H9 (cell line): ENCODE data around the gene SP2. TPM values are rescaled to one million over a fixed set of nuclear protein-coding genes. Genes with fewer than 3 reads are reported as not detected.

Source experiments
- DNase-seq: peaks from one replicate; pipeline ENCODE4 v3.0.0-alpha.2; 2017
- H2AFZ ChIP-seq: one replicate; pipeline ENCODE4 v1.6.1; 2013; ENCODE audit warnings: mild to moderate bottlenecking, low read length, control low read depth, moderate library complexity
- H2AK5ac ChIP-seq: 2 replicates; pipeline ENCODE4 v1.6.1; 2013; ENCODE audit warnings: low read length, control low read depth, mixed read lengths; ENCODE audit not compliant: insufficient read length
- H2BK120ac ChIP-seq: one replicate; pipeline ENCODE4 v1.6.1; 2013; ENCODE audit warnings: low read depth, mild to moderate bottlenecking, low read length, control low read depth, inconsistent platforms; ENCODE audit not compliant: poor library complexity, severe bottlenecking
- H2BK12ac ChIP-seq: 2 replicates; pipeline ENCODE4 v1.6.1; 2013; ENCODE audit warnings: low read length, control low read depth, mixed read lengths, low read depth; ENCODE audit not compliant: insufficient read length
- H2BK15ac ChIP-seq: 2 replicates; pipeline ENCODE4 v1.6.1; 2013; ENCODE audit warnings: low read depth, low read length, control low read depth
- H2BK20ac ChIP-seq: one replicate; pipeline ENCODE4 v1.6.1; 2013; ENCODE audit warnings: low read depth, mild to moderate bottlenecking, low read length, control low read depth, inconsistent platforms; ENCODE audit not compliant: poor library complexity, severe bottlenecking
- H2BK5ac ChIP-seq: 2 replicates; pipeline ENCODE4 v1.6.1; 2013; ENCODE audit warnings: low read length, control low read depth, mixed read lengths; ENCODE audit not compliant: insufficient read length
- H3K14ac ChIP-seq: 2 replicates; pipeline ENCODE4 v1.6.1; 2013; ENCODE audit warnings: low read length, control low read depth; ENCODE audit not compliant: insufficient read depth
- H3K18ac ChIP-seq: 2 replicates; pipeline ENCODE4 v1.6.1; 2013; ENCODE audit warnings: low read depth, mild to moderate bottlenecking, mixed read lengths, low read length, control low read depth; ENCODE audit not compliant: insufficient read length
- H3K23ac ChIP-seq: 2 replicates; pipeline ENCODE4 v1.6.1; 2013; ENCODE audit warnings: low read length, control low read depth, mixed read lengths, low read depth; ENCODE audit not compliant: insufficient read length
- H3K23me2 ChIP-seq: 2 replicates; pipeline ENCODE4 v1.6.1; 2013; ENCODE audit warnings: low read depth, mild to moderate bottlenecking, mixed read lengths, low read length, control low read depth; ENCODE audit not compliant: insufficient read length, poor library complexity, severe bottlenecking
- H3K27ac ChIP-seq: 2 replicates; pipeline ENCODE4 v1.5.1; 2013; ENCODE audit warnings: low read length, control low read depth, mixed read lengths, low read depth; ENCODE audit not compliant: insufficient read length
- H3K27me3 ChIP-seq: 2 replicates; pipeline ENCODE4 v1.6.1; 2013; ENCODE audit warnings: low read length, control low read depth, inconsistent platforms; ENCODE audit not compliant: insufficient read depth
- H3K4ac ChIP-seq: 2 replicates; pipeline ENCODE4 v1.6.1; 2013; ENCODE audit warnings: low read depth, mild to moderate bottlenecking, control low read depth, inconsistent platforms, low read length, moderate library complexity
- H3K4me1 ChIP-seq: 2 replicates; pipeline ENCODE4 v1.6.1; 2013; ENCODE audit warnings: low read length, control low read depth, inconsistent platforms; ENCODE audit not compliant: insufficient read depth
- H3K4me2 ChIP-seq: 2 replicates; pipeline ENCODE4 v1.6.1; 2013; ENCODE audit warnings: low read length, control low read depth, mixed read lengths; ENCODE audit not compliant: insufficient read length, insufficient read depth
- H3K56ac ChIP-seq: 2 replicates; pipeline ENCODE4 v1.6.1; 2013; ENCODE audit warnings: low read depth, mild to moderate bottlenecking, mixed read lengths, low read length, control low read depth; ENCODE audit not compliant: insufficient read length
- H3K79me1 ChIP-seq: 2 replicates; pipeline ENCODE4 v1.6.1; 2013; ENCODE audit warnings: low read depth, mild to moderate bottlenecking, moderate library complexity, low read length, control low read depth, inconsistent platforms; ENCODE audit not compliant: insufficient read depth, poor library complexity, severe bottlenecking
- H3K79me2 ChIP-seq: 2 replicates; pipeline ENCODE4 v1.6.1; 2013; ENCODE audit warnings: low read length, control low read depth, inconsistent platforms; ENCODE audit not compliant: insufficient read depth
- H3K9ac ChIP-seq: 2 replicates; pipeline ENCODE4 v1.6.1; 2013; ENCODE audit warnings: low read length, control low read depth, mixed read lengths; ENCODE audit not compliant: insufficient read length; ENCODE audit errors: extremely low read depth
- H3K9me3 ChIP-seq: one replicate; pipeline ENCODE4 v1.6.1; 2013; ENCODE audit warnings: low read depth, low read length, inconsistent platforms; ENCODE audit not compliant: control insufficient read depth
- H3T11ph ChIP-seq: one replicate; pipeline ENCODE4 v1.6.1; 2013; ENCODE audit warnings: mild to moderate bottlenecking, low read length, control low read depth, inconsistent platforms
- H4K20me1 ChIP-seq: one replicate; pipeline ENCODE4 v1.6.1; 2013; ENCODE audit not compliant: control insufficient read depth, insufficient read length, insufficient read depth
- H4K5ac ChIP-seq: 2 replicates; pipeline ENCODE4 v1.6.1; 2013; ENCODE audit warnings: low read depth, mild to moderate bottlenecking, mixed read lengths, low read length, control low read depth; ENCODE audit not compliant: insufficient read length
- H4K8ac ChIP-seq: replicated peaks from 2 replicates; pipeline ENCODE4 v1.6.1; 2013; ENCODE audit warnings: low read length, control low read depth, mixed read lengths, low read depth; ENCODE audit not compliant: insufficient read length
- H4K91ac ChIP-seq: 2 replicates; pipeline ENCODE4 v1.6.1; 2013; ENCODE audit warnings: low read depth, mild to moderate bottlenecking, moderate library complexity, mixed read lengths, low read length, control low read depth; ENCODE audit not compliant: insufficient read length
- H3K27ac Mint-ChIP-seq, 3 experiments: 2 replicates in 2 of 3; 3 replicates in 1 of 3; pipeline ENCODE4 v1.8.0; 2020 to 2021; ENCODE audit warnings: mixed read lengths in 3 of 3, mild to moderate bottlenecking in 1 of 3, moderate library complexity in 1 of 3
- H3K27me3 Mint-ChIP-seq: 2 replicates; pipeline ENCODE4 v1.8.0; 2021; ENCODE audit warnings: low read depth, mild to moderate bottlenecking, moderate library complexity, mixed read lengths
- H3K36me3 Mint-ChIP-seq, 3 experiments: 2 replicates in 2 of 3; 3 replicates in 1 of 3; pipeline ENCODE4 v1.8.0; 2020 to 2021; ENCODE audit warnings: low read depth in 3 of 3, mixed read lengths in 3 of 3; ENCODE audit not compliant: insufficient read depth in 1 of 3
- H3K4me1 Mint-ChIP-seq, 2 experiments: 2 replicates each; pipeline ENCODE4 v1.8.0; 2020; ENCODE audit warnings: mixed read lengths in 2 of 2
- H3K4me3 Mint-ChIP-seq, 2 experiments: 2 replicates in 1 of 2; 3 replicates in 1 of 2; pipeline ENCODE4 v1.8.0; 2020 to 2021; ENCODE audit warnings: mild to moderate bottlenecking in 2 of 2, mixed read lengths in 2 of 2, moderate library complexity in 1 of 2
- H3K9me3 Mint-ChIP-seq, 2 experiments: 2 replicates in 1 of 2; 3 replicates in 1 of 2; pipeline ENCODE4 v1.8.0; 2020; ENCODE audit warnings: mild to moderate bottlenecking in 2 of 2, mixed read lengths in 2 of 2, moderate library complexity in 1 of 2
- WGBS: extraction: QIAGEN DNeasy Blood & Tissue Kit; methylation state at CpG from one replicate; pipeline ENCODE4 v1.1.7; 2013; ENCODE audit warnings: missing lambda C conversion rate, low lambda C conversion rate, mixed read lengths; ENCODE audit not compliant: insufficient read length; ENCODE audit errors: extremely low coverage; 5-methylcytosine and 5-hydroxymethylcytosine counted together
- total RNA-seq: library from RNA; stranded (reverse); gene quantifications from 2 replicates; pipeline ENCODE4 v1.2.1, GENCODE V29; 2021
- TF ChIP-seq, protein P1 (sequence below): fragments of 200-600 bp; sonication (generic); conservative IDR thresholded peaks from 3 replicates; pipeline ENCODE4 v1.8.0; 2021; ENCODE audit warnings: antibody characterized with exemption, mild to moderate bottlenecking

The SP2 gene
- total RNA-seq, 1 experiment from 2014 or later: 19.3 TPM

DNA sequence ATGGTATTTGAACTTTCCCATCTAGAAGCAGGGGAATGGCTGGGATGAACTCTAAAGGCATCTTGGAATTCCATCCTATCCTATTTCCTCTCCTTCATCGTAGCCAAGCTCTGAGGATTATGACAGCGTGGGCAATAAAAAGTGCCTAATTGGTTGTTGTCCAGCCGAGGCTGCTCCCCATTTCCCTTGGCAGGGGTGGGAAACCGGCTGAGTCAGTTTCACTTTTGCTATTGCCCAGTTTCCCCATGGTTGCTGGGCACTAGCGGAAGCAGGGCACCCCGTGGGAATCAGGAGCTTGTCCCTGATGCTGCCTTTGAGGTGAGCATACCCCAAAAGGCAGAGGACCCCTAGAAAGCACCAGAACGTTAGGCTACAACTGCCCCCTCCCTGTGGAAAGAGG lies 13.8 kb upstream of the SP2 start:
- no peak for DNase-seq
- Histone ChIP-seq H3K23me2 (no peaks in the 10 kb centered on the region), H4K5ac (no peak overlapping the region)

More for the DNA sequence above, 13.8 kb upstream of the SP2 start:
- Histone ChIP-seq H4K91ac (no peak overlapping the region), H3K14ac (no peak overlapping the region; the same call in 1 of the 2 replicates), H2BK20ac (no peak overlapping the region), H2BK120ac (no peak overlapping the region), H3T11ph (no peak overlapping the region), H3K27ac (no peak overlapping the region), H3K79me1 (no peaks in the 10 kb centered on the region), H3K9ac (no peak overlapping the region), H4K20me1 (no peaks in the 10 kb centered on the region), H4K8ac (no peak overlapping the region), H3K4me1 (peaks cover 3% of the 10 kb centered on the region; the same call in 1 of the 2 replicates), H3K79me2 (no peaks in the 10 kb centered on the region), H3K56ac (no peak overlapping the region), H3K23ac (no peak overlapping the region), H2AK5ac (no peak overlapping the region), H2BK15ac (no peak overlapping the region), H3K4ac (no peak overlapping the region), H3K27me3 (no peaks in the 10 kb centered on the region; the same call in 1 of the 2 replicates), H2BK5ac (no peak overlapping the region), H3K18ac (no peak overlapping the region), H3K4me2 (no peak overlapping the region), H3K9me3 (no peaks in the 10 kb centered on the region), H2AFZ (no peak overlapping the region), H2BK12ac (no peak overlapping the region)
- TF ChIP-seq, protein P1, sequence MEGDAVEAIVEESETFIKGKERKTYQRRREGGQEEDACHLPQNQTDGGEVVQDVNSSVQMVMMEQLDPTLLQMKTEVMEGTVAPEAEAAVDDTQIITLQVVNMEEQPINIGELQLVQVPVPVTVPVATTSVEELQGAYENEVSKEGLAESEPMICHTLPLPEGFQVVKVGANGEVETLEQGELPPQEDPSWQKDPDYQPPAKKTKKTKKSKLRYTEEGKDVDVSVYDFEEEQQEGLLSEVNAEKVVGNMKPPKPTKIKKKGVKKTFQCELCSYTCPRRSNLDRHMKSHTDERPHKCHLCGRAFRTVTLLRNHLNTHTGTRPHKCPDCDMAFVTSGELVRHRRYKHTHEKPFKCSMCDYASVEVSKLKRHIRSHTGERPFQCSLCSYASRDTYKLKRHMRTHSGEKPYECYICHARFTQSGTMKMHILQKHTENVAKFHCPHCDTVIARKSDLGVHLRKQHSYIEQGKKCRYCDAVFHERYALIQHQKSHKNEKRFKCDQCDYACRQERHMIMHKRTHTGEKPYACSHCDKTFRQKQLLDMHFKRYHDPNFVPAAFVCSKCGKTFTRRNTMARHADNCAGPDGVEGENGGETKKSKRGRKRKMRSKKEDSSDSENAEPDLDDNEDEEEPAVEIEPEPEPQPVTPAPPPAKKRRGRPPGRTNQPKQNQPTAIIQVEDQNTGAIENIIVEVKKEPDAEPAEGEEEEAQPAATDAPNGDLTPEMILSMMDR: no peak
- Mint-ChIP-seq H3K4me1 (peaks cover 27 to 42% of the 10 kb centered on the region in 2 experiments), H3K9me3 (no peaks in the 10 kb centered on the region), H3K27me3 (peaks cover 31% of the 10 kb centered on the region), H3K36me3 (no peaks in the 10 kb centered on the region), H3K27ac (no peak overlapping the region), H3K4me3 (no peak overlapping the region)
- WGBS: no CpG with 5 or more reads among the region's 7 CpGs
